ENCODE data around the gene FOXL1. TPM values are rescaled to one million over a fixed set of nuclear protein-coding genes. Genes with fewer than 3 reads are reported as not detected.

Gene FOXL1
- polyA plus RNA-seq, 1 donor (not counting 4 experiments of a cell fraction or from before 2014, with no cell fraction given): 0.10 TPM

DNA sequence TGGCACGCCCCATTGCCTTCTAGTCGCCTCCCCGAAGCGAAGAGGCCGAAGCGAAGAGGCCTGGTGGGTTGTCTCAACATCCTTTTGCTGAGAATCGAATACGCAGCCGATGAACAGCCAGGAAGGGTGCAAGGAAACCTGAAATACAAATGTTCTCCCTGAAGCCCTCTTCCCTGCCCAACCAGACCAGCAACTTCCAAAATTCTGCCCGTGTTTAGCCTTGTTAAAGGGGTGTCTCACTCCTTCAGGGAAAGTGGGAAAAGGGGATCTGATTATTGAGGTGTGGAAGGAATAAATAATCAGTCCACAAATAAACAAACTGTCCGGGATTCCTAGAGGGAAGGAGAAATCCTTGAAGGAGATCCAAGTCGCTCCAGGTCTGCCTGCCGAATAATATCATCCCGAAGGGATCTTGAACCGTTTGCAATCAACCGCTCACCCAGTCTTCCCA is 13.1 kb upstream of the FOXL1 start:
- no peaks in the 10 kb centered on the region for H3K36me3 ChIP-seq (ENCODE audit: control insufficient read depth in 2 of 2, extremely low read depth in 1 of 2, insufficient read depth in 2 of 2, low read length in 2 of 2)
- H3K4me3 ChIP-seq (ENCODE audit: control insufficient read depth in 2 of 3, extremely low read depth in 1 of 3, insufficient read depth in 2 of 3, low read depth in 1 of 3, low read length in 3 of 3): no peak overlapping the region
- FAIRE-seq: no peak
- no peaks in the 10 kb centered on the region for H3K9me3 ChIP-seq (ENCODE audit: control insufficient read depth, low read depth, low read length)
- no peaks in the 10 kb centered on the region for H3K9me1 ChIP-seq (ENCODE audit: control insufficient read depth, extremely low read depth, insufficient read depth, low read length)
- dilution Hi-C loops (cut with MboI; ENCODE audit: extremely low pct_ligation_motif_present, low sequenced_read_pairs): loop anchor here (25.0 kb wide), 1 partner anchor 697 kb away; no protein-coding TSS in a partner anchor
- H3K27ac ChIP-seq (ENCODE audit: control insufficient read depth, insufficient read depth, low read length): no peak overlapping the region
- H2AFZ ChIP-seq (ENCODE audit: control insufficient read depth, low read length): no peak overlapping the region
- no peaks in the 10 kb centered on the region for H4K20me1 ChIP-seq (ENCODE audit: control insufficient read depth, extremely low read depth, insufficient read depth, low read length)
- peaks cover 13% of the 10 kb centered on the region for H3K4me1 ChIP-seq (ENCODE audit: control insufficient read depth, extremely low read depth, insufficient read depth, low read length)
- H3K9ac ChIP-seq (ENCODE audit: control insufficient read depth, extremely low read depth, insufficient read depth, low read length): no peak overlapping the region
- no peaks in the 10 kb centered on the region for H3K79me2 ChIP-seq (ENCODE audit: control insufficient read depth, insufficient read depth, low read length)
- no peak overlapping the region for H3K4me2 ChIP-seq (ENCODE audit: control insufficient read depth, extremely low read depth, insufficient read depth, low read depth, low read length)
- DNase-seq (ENCODE audit: low read depth, low spot score): no peak
- TF ChIP-seq, protein P1, sequence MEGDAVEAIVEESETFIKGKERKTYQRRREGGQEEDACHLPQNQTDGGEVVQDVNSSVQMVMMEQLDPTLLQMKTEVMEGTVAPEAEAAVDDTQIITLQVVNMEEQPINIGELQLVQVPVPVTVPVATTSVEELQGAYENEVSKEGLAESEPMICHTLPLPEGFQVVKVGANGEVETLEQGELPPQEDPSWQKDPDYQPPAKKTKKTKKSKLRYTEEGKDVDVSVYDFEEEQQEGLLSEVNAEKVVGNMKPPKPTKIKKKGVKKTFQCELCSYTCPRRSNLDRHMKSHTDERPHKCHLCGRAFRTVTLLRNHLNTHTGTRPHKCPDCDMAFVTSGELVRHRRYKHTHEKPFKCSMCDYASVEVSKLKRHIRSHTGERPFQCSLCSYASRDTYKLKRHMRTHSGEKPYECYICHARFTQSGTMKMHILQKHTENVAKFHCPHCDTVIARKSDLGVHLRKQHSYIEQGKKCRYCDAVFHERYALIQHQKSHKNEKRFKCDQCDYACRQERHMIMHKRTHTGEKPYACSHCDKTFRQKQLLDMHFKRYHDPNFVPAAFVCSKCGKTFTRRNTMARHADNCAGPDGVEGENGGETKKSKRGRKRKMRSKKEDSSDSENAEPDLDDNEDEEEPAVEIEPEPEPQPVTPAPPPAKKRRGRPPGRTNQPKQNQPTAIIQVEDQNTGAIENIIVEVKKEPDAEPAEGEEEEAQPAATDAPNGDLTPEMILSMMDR (optimal IDR thresholded peaks at IDR 0.05 in 1 of 3, IDR thresholded peaks at IDR 0.05 in 1 of 3, conservative IDR thresholded peaks at IDR 0.05 in 1 of 3; ENCODE audit: extremely low read depth in 1 of 3, insufficient read depth in 2 of 3, low read length in 3 of 3): no peak
- TF ChIP-seq EZH2 (IDR thresholded peaks at IDR 0.05; ENCODE audit: low read length): peak; percentile 63
- peaks cover 67% of the 10 kb centered on the region for H3K27me3 ChIP-seq (ENCODE audit: control insufficient read depth, extremely low read depth, insufficient read depth, low read length)

DNA sequence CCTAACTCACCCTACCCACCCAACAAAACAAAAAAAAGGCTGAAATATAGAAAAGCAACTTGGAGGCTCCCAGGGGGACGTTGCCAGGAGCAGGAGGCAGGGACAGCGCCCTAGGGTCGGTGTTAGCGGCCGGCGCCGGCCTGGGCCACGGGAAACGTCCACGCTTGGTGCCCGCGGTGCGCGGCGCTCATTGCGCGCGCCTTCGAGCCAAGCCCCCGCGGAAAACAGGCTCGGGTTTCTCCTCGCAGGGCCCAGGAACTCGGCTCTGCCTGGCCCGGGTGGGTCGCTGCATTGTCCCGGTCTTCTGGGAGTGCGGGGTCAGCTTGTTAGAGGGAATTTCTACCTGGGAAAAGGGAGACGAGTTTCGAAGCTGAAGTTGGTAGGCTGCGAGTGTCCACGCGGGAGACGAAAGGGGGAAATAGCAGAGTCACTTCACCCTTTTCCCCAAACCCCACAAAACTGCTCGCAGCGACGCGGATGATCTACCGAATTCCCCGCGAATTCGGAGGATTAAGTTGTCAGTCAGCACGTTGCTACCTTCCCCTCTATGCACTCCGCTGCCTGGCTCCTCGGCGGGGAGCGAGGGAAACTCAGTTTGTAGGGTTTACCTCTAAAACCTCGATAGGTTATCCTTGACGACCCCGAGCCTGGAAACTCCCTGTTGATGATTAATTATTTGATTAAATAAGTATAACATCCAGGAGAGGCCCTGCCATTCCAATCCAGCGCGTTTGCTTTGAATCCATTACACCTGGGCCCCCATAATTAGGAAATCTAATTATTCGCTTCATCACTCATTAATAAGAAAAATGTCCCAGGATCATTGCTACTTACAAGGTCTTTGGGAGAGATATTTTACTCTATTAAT is 12.5 kb upstream of the FOXL1 start:
- Histone ChIP-seq H3K27me3 (ENCODE audit: control insufficient read depth, extremely low read depth, insufficient read depth, low read length) (peaks cover 74% of the 10 kb centered on the region), H3K9ac (ENCODE audit: control insufficient read depth, extremely low read depth, insufficient read depth, low read length) (no peak overlapping the region), H3K9me1 (ENCODE audit: control insufficient read depth, extremely low read depth, insufficient read depth, low read length) (no peaks in the 10 kb centered on the region), H3K36me3 (ENCODE audit: control insufficient read depth in 2 of 2, extremely low read depth in 1 of 2, insufficient read depth in 2 of 2, low read length in 2 of 2) (no peaks in the 10 kb centered on the region), H3K27ac (ENCODE audit: control insufficient read depth, insufficient read depth, low read length) (no peak overlapping the region), H3K4me2 (ENCODE audit: control insufficient read depth, extremely low read depth, insufficient read depth, low read depth, low read length) (peak overlapping the region; percentile 48), H3K79me2 (ENCODE audit: control insufficient read depth, insufficient read depth, low read length) (no peaks in the 10 kb centered on the region), H2AFZ (ENCODE audit: control insufficient read depth, low read length) (no peak overlapping the region), H4K20me1 (ENCODE audit: control insufficient read depth, extremely low read depth, insufficient read depth, low read length) (no peaks in the 10 kb centered on the region), H3K9me3 (ENCODE audit: control insufficient read depth, low read depth, low read length) (no peaks in the 10 kb centered on the region), H3K4me3 (ENCODE audit: control insufficient read depth in 2 of 3, extremely low read depth in 1 of 3, insufficient read depth in 2 of 3, low read depth in 1 of 3, low read length in 3 of 3) (no peak overlapping the region), H3K4me1 (ENCODE audit: control insufficient read depth, extremely low read depth, insufficient read depth, low read length) (peaks cover 13% of the 10 kb centered on the region)
- TF ChIP-seq EZH2 (IDR thresholded peaks at IDR 0.05; ENCODE audit: low read length): peak; percentile 83
- TF ChIP-seq, protein P1 (optimal IDR thresholded peaks at IDR 0.05 in 1 of 3, IDR thresholded peaks at IDR 0.05 in 1 of 3, conservative IDR thresholded peaks at IDR 0.05 in 1 of 3; ENCODE audit: extremely low read depth in 1 of 3, insufficient read depth in 2 of 3, low read length in 3 of 3): no peak
- FAIRE-seq (no peak), DNase-seq (ENCODE audit: low read depth, low spot score) (no peak)
- dilution Hi-C loops (cut with MboI; ENCODE audit: extremely low pct_ligation_motif_present, low sequenced_read_pairs): loop anchor here (25.0 kb wide), 1 partner anchor 696 kb away; no protein-coding TSS in a partner anchor

All from keratinocyte (primary cell).